C4-2B (cell line): ENCODE measurements around the gene VASH2.
"Not testable (repeated sequence)": the region's sequence is repeated elsewhere in the genome, so short reads cannot be mapped to it uniquely, and the experiment has no call there.

Source experiments
- CTCF ChIP-seq: fragments of 450-650 bp; conservative IDR thresholded peaks from 2 replicates; pipeline ENCODE4 v1.5.1; 2017; ENCODE audit warnings: mild to moderate bottlenecking
- ZFX ChIP-seq: fragments of 450-650 bp; IDR thresholded peaks from 2 replicates; pipeline ENCODE4 v1.6.1; 2017

DNA sequence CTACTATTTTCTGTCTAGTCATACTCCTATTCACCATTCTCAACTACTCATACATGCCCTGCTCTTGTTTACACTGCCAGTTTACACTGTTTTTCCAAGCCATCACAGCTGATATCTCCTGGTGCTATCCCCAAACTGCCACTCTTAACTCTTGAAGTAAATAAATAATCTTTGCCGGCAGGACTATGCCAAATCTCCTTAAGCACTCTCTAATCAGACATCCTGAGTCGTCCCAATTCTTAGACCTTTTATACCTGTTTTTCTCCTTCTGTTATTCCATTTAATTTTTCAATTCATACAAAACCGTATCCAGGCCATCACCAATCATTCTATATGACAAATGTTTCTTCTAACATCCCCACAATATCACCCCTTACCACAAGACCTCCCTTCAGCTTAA is 36.7 kb upstream of the VASH2 start:
- TF ChIP-seq CTCF, ZFX: not testable (repeated sequence)
